ENCODE data around the gene SLC30A1.
A peak's percentile ranks its signal among the peaks of the same experiment; 100 is the strongest.

Gene SLC30A1

DNA sequence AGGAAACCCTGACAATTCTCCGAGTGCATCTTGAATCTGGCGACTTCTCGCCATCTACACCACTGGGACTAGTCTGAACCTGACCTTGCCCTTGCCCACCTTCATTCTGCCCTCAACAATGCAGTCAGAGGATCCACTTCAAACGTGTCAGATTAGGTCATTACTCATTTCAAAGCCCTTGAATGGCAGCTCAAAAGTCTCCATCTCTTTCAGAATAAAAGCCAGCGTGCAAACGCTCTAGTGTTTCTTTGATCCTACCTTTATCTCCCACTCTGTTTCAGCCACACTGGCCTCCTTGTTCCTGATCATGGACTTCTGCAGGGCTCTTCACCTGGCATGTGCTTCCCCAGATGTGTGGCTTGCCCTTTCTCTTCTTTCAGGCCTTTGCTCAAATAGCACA, 31.3 kb downstream of the SLC30A1 start:
- no peak overlapping the region for H3K27ac ChIP-seq
- TF ChIP-seq, protein P1, sequence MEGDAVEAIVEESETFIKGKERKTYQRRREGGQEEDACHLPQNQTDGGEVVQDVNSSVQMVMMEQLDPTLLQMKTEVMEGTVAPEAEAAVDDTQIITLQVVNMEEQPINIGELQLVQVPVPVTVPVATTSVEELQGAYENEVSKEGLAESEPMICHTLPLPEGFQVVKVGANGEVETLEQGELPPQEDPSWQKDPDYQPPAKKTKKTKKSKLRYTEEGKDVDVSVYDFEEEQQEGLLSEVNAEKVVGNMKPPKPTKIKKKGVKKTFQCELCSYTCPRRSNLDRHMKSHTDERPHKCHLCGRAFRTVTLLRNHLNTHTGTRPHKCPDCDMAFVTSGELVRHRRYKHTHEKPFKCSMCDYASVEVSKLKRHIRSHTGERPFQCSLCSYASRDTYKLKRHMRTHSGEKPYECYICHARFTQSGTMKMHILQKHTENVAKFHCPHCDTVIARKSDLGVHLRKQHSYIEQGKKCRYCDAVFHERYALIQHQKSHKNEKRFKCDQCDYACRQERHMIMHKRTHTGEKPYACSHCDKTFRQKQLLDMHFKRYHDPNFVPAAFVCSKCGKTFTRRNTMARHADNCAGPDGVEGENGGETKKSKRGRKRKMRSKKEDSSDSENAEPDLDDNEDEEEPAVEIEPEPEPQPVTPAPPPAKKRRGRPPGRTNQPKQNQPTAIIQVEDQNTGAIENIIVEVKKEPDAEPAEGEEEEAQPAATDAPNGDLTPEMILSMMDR (conservative IDR thresholded peaks at IDR 0.05), result no peak

DNA sequence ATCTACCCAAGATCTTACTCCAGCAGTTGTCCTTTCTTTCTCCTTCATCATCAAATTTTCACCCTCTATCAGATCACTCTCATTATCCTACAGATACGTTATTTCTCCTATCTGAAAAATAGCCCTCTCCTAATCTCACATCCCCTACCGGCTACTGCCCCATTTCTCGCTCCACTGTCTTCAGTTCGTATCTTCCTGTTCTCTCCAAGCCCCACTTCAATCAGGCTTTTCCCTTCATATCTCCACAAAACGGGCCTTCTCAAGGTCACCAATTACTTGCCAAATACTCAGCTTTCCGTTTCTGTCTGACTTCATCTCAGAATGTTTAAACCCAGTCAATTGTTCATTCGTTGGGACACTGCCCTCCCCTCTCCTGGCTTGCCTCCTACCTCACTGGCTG, 32.4 kb downstream of the SLC30A1 start:
- TF ChIP-seq, protein P1 (conservative IDR thresholded peaks at IDR 0.05), result no peak
- no peak overlapping the region for H3K27ac ChIP-seq

DNA sequence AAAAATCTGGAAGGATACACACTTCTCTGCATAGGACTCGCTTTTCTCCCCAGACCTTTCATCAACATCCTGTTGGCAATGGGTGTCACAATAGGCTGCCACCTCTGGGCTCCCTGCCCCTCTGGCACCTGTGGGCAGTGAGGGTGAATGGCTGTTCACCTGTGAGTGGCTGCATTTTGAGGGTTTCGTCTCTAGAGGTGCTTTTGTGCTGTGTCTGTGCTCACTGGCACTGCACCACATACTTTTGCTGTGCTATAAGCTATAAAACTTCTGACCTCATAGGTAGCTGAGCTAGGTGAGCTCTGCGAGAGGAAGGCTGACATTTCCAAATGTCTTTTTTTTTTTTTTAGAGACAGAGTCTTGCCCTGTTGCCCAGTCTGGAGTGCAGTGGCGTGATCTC, 35.9 kb downstream of the SLC30A1 start:
- peak overlapping the region; percentile 84 for H3K27ac ChIP-seq
- TF ChIP-seq, protein P1 (conservative IDR thresholded peaks at IDR 0.05), result no peak

DNA sequence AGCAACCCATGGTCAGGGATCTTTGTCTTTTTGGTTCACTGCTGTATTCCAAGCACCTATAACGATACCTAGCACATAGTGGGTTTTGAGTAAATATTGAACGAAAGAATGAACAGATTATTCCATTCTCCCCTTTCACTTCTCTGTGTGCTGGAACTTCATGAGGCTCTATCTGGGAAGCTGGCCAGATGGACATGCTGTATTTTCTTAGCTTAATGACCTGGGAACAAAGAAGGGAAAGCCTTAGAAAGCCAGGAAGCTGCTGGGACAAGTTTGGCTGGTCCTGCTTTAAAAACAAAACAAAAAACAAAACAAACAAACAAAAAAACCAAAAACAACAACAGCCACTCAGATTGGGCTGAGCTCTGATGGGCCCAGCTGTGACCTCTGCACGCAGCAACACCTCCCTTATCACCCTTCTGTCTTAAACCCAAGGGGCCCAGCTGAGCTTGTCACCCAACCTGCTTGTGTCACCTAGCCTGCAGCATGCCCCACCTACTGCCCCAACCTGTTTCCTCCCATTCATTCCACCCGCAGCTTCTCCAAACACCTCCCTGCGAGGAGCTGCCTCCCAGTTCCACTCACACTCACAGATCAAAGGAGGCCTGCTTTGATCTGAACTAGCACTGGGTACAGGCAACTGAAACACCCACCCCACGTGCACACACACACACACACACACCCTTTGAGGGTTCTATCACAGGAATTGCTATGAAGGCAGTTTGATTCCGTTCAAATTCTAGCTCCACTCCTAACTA, 37.1 kb downstream of the SLC30A1 start:
- TF ChIP-seq, protein P1 (conservative IDR thresholded peaks at IDR 0.05), result no peak
- H3K27ac ChIP-seq, result peak overlapping the region; percentile 84

DNA sequence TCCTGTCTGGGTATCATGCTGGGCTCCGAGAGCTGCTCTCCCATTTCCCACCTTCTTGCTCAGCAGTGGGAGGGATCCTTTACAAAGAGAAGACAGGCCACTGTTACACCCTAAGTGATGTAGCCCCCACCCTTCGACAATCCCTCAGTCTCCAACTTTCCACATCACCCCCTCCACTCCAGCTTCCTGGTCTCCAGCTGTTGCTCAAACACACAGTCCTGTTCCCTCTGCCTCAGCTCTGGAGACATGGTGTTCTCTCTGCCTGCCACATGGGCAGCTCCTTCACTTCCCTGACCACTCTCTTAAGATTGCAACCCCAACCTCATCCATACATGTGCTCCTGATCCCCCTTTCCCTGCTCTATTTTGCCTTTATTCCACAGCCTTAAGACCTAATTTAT, 37.7 kb downstream of the SLC30A1 start:
- TF ChIP-seq, protein P1 (conservative IDR thresholded peaks at IDR 0.05), result no peak

DNA sequence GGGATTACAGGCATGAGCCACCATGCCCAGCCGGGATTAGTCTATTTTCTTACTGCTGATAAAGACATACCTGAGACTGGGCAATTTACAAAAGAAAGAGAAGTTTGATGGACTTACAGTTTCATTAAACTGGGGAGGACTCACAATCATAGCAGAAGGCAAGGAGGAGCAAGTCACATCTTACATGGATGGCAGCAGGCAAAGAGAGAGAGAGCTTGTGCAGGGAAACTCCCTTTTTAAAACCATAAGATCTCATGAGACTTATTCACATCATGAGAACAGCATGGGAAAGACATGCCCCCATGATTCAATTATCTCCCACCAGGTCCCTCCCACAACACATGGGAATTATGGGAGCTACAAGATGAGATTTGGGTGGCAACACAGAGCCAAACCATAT, 38.1 kb downstream of the SLC30A1 start:
- peak overlapping the region; percentile 84 for H3K27ac ChIP-seq

More for the DNA sequence above, 37.7 kb downstream of the SLC30A1 start:
- H3K27ac ChIP-seq, result peak overlapping the region; percentile 84

DNA sequence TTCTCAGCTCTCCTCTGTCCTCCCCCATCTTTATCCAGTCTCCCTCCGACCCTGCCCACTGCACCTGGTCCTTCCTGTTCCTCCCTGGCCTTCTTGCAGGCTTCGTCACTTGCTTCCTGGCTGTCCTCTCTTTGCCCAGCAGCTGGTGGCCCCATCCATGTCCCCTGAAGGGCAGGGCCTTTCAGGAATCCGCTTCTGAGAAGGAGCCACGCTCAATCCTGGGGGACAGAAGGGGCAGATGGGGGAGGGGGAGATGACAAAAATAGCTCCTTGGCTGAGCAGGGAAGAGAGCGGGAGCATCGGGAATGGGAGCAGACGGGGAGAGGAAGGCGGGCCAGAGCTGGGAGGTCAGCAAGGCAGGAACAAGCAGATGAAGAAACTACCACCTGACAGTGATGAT, 40.7 kb downstream of the SLC30A1 start:
- H3K27ac ChIP-seq, result no peak overlapping the region
- TF ChIP-seq, protein P1 (conservative IDR thresholded peaks at IDR 0.05), result no peak

DNA sequence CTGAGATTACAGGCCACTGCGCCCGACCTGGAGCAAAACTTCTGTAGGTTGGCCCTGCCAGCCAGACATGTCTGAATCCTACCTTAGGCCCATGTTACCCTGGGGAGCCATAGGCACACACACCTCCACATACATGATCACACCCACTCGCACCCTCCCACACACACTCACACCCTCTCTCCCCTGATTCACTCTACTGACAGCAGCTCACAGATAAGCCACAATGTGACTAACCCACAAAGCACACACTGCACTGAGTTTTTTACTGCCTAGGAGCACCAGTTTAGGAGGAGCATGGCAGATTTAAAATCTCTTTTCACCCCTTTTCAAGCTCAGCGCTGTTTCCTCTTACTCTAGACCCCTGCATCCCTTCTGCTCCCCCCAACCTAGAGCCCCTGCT, 41.7 kb downstream of the SLC30A1 start:
- no peak overlapping the region for H3K27ac ChIP-seq
- TF ChIP-seq, protein P1 (conservative IDR thresholded peaks at IDR 0.05), result no peak
